AG04449 (cell line): ENCODE data around the gene RCCD1.

Experiments
- CTCF ChIA-PET: fragments of 350-600 bp; formaldehyde crosslinking; extraction: SDS; loops from one replicate; lab custom pipeline; 2021; ENCODE audit warnings: antibody characterized with exemption; lab: Yijun Ruan, JAX
- POLR2A ChIA-PET: fragments of 400-600, 350-600 bp; formaldehyde crosslinking; extraction: SDS; loops from one replicate; lab custom pipeline; 2020; ENCODE audit warnings: antibody characterized with exemption, inconsistent platforms; lab: Yijun Ruan, JAX
- DNase-seq: peaks from one replicate; pipeline ENCODE4 v3.0.0-alpha.2; 2010; ENCODE audit warnings: low read depth, low spot score
- H3K4me3 ChIP-seq: 2 replicates; pipeline ENCODE4 v1.5.1; 2011; ENCODE audit warnings: low read depth, mild to moderate bottlenecking, control low read depth, low read length
- CTCF ChIP-seq: IDR thresholded peaks from one replicate; pipeline ENCODE4 v1.5.1; 2011; ENCODE audit warnings: mild to moderate bottlenecking, moderate library complexity, low read length, control low read depth, inconsistent platforms; ENCODE audit not compliant: insufficient read depth; ENCODE audit errors: missing control alignments

RCCD1 gene

DNA sequence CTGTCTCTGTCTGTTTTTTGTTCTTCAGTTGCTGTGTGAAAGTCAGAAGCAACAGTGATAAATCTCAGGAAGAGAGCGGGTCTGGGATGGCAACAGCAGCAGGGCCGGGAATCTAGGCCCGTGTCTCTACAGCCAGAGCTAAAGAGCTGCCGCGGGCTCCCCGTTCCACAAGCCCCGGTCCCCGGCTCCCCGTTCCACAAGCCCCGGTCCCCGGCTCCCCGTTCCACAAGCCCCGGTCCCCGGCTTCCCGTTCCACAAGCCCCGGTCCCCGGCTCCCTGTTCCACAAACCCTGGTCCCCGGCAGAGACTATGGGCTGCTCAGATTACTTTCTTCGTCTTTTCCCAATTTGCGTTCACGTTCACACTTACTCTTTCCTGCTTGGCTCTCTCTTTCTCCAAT lies 19.5 kb downstream of the RCCD1 start:
- CTCF ChIA-PET: interaction anchor here (12.6 kb wide), 1 partner anchor 15 kb away, joined by 169 read pairs; the partner anchor contains the start of gene RCCD1
- no peak for TF ChIP-seq CTCF

GRCh38 chr15:90979582-90979981 lies 24.9 kb downstream of the RCCD1 start:
- POLR2A ChIA-PET: no interaction called here
- CTCF ChIA-PET: interaction anchor here (0.8 to 12.6 kb wide), 7 partner anchors 14 to 76 kb away, joined by 3 to 169 read pairs (median 5); partner anchors contain the start of genes HDDC3, PRC1, RCCD1 and UNC45A
- H3K4me3 ChIP-seq: no peak overlapping the region
- DNase-seq: no peak
- no peak for TF ChIP-seq CTCF

More for the DNA sequence above, 19.5 kb downstream of the RCCD1 start:
- POLR2A ChIA-PET: no interaction called here
- H3K4me3 ChIP-seq: no peak overlapping the region
- no peak for DNase-seq

DNA sequence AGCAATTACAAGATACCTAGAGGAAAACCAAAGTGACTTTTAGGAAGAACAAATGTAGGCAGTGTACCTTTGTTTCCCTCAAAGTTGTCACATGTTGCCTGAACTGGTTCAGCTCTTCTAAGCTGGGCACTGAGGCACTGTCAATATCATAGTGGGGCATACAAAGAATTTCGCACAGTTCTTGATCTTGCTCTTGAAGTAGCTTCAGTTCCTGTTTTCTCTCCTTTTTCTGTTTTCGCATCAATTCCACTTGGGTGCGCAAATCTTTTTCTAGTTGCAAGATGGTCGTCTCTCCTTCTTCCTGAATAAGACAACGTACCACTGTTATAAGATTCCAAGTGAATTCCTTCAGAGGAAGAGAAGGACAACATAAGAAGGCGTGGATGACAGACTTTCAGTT lies 27.0 kb downstream of the RCCD1 start:
- ChIA-PET CTCF (interaction anchor here (1.2 to 12.6 kb wide), 2 partner anchors 23 to 47 kb away, joined by 4 to 169 read pairs; partner anchors contain the start of gene RCCD1), POLR2A (no interaction called here)
- no peak for DNase-seq
- H3K4me3 ChIP-seq: no peak overlapping the region
- no peak for TF ChIP-seq CTCF

GRCh38 chr15:90982135-90982534 lies 27.5 kb downstream of the RCCD1 start:
- ChIA-PET CTCF (interaction anchor here (2.6 to 12.6 kb wide), 2 partner anchors 11 to 23 kb away, joined by 6 to 169 read pairs; partner anchors contain the start of gene RCCD1), POLR2A (no interaction called here)
- TF ChIP-seq CTCF: no peak
- no peak for DNase-seq
- no peak overlapping the region for H3K4me3 ChIP-seq

DNA sequence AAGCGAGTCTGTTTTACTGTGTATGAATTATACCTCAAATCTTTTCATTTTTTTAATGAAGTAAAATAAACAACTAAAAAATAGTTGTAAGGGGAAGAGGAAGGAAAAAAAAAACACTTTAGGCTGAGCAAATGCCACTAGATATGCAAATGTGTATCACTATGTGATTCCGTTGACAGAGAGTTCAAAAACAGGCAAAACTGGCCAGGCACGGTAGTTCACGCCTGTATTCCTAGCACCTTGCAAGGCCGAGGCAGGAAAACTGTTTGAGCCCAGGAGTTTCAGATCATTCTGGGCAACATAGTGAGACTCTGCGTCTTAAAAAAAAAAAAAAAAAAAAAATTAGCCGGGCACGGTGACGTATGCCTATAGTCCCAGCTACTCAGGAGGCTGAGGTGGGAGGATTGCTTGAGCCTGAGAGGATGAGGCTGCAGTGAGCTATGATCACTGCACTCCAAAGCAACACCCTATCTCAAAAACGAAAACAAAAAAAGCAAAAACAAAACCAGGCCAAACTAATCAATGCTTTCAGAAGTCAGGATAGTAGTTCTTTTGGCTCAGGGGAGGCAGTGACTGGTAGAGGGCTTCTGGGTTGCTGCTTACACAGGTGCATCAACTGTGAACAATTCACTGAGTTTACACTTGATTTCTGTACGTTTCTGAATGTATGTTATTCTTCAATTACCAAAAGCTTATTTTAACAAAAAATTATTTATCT lies 32.3 kb downstream of the RCCD1 start:
- TF ChIP-seq CTCF: no peak
- H3K4me3 ChIP-seq: no peak overlapping the region
- ChIA-PET POLR2A (no interaction called here), CTCF (interaction anchor here (1.5 to 12.6 kb wide), 4 partner anchors 28 to 55 kb away, joined by 4 to 169 read pairs (median 26); partner anchors contain the start of genes HDDC3, RCCD1 and UNC45A)
- no peak for DNase-seq

DNA sequence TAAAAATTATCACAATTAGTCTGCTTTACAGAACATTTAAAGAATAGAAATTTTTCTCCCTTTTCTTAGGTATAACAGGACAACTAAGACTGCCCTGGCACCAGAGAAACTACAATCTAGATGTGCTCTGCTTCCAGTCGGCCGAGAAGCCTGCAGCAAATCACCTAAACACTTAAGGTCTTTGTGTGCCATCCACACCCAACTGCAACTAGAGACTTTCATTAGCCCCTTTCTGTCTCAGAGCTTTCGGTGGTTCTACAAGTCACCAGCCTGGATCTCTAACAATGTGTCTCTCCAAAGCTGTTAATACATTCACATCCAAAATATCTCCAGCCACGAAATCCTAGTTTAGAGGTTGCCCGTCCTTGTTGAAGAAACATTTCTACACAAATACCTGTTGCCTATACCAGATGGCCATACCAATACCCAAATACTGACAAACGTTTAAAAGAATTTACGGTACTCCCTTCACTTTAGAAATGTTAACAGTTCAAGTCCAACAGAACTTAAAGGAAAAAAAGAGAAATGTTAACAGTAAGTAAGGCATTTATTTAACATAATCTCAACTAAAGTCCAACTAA lies 33.0 kb downstream of the RCCD1 start:
- ChIA-PET POLR2A (no interaction called here), CTCF (interaction anchor here (1.1 to 5.3 kb wide), 4 partner anchors 30 to 62 kb away, joined by 3 to 47 read pairs (median 5); partner anchors contain the start of genes HDDC3 and UNC45A)
- TF ChIP-seq CTCF: no peak
- no peak overlapping the region for H3K4me3 ChIP-seq
- DNase-seq: no peak
